ENCODE data around the gene WIPF1. TPM values are rescaled to one million over a fixed set of nuclear protein-coding genes. Genes with fewer than 3 reads are reported as not detected.

The WIPF1 gene
- total RNA-seq, 6 experiments from 2014 or later: 33.0 to 41.7 (median 38.5) TPM

DNA sequence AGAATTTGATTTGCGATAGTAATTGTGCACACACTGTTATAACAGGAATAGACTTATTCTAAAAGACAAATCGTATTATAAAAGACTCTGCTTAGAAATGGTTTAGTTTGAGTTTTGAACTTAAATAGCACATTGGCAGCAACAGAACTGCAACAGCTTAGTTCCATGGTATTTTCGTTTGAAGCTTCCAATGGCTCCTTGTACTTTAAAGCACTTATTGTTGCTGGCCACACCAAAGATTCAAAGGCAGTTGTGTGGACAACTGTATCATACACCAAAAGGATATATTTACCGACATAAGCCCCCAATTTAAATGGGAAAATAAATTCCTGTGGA is 627 bp downstream of the WIPF1 start:
- H3K4me3 Mint-ChIP-seq: peak overlapping the region; percentile 68
- peaks cover 64% of the 10 kb centered on the region for H3K4me1 Mint-ChIP-seq (ENCODE audit: low read depth)
- H3K36me3 Mint-ChIP-seq (ENCODE audit: low read depth): peaks cover 9% of the 10 kb centered on the region
- H3K27ac Mint-ChIP-seq: peak overlapping the region; percentile 98
- no peaks in the 10 kb centered on the region for H3K9me3 Mint-ChIP-seq
- H3K27me3 Mint-ChIP-seq (ENCODE audit: insufficient read depth): peaks cover 2% of the 10 kb centered on the region
- TF ChIP-seq, protein P1, sequence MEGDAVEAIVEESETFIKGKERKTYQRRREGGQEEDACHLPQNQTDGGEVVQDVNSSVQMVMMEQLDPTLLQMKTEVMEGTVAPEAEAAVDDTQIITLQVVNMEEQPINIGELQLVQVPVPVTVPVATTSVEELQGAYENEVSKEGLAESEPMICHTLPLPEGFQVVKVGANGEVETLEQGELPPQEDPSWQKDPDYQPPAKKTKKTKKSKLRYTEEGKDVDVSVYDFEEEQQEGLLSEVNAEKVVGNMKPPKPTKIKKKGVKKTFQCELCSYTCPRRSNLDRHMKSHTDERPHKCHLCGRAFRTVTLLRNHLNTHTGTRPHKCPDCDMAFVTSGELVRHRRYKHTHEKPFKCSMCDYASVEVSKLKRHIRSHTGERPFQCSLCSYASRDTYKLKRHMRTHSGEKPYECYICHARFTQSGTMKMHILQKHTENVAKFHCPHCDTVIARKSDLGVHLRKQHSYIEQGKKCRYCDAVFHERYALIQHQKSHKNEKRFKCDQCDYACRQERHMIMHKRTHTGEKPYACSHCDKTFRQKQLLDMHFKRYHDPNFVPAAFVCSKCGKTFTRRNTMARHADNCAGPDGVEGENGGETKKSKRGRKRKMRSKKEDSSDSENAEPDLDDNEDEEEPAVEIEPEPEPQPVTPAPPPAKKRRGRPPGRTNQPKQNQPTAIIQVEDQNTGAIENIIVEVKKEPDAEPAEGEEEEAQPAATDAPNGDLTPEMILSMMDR (IDR thresholded peaks at IDR 0.05): no peak
- no peak for DNase-seq

DNA sequence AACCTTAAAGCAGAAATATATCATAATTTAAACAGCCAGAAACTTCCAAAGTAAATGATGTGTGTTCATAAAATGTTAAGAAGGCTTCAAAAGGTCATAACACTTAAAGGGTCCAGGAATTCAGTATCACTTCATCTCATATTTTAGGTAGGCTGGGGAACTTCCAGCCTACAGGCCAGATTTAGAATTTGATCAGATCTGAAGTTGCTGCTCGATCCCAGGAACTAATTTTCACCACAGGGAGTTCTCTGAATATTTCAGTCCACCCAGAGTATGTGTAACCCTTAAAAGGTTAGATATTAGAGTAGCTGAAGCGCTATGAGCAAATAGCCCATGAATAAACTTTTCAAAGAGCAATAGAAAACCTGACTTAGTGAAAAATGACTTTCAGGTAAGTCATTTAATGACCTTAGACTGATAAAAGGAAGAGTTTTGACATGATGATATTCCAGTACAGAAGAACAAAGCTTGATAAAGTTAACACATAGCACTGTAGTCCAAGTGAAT is 1.7 kb downstream of the WIPF1 start:
- DNase-seq: no peak
- H3K9me3 Mint-ChIP-seq: no peaks in the 10 kb centered on the region
- TF ChIP-seq, protein P1 (IDR thresholded peaks at IDR 0.05): no peak
- peaks cover 9% of the 10 kb centered on the region for H3K36me3 Mint-ChIP-seq (ENCODE audit: low read depth)
- peak overlapping the region; percentile 61 for H3K27ac Mint-ChIP-seq
- H3K4me3 Mint-ChIP-seq: peak overlapping the region; percentile 0; the same call in 1 of the 2 replicates
- H3K27me3 Mint-ChIP-seq (ENCODE audit: insufficient read depth): peaks cover 2% of the 10 kb centered on the region
- H3K4me1 Mint-ChIP-seq (ENCODE audit: low read depth): peaks cover 74% of the 10 kb centered on the region

DNA sequence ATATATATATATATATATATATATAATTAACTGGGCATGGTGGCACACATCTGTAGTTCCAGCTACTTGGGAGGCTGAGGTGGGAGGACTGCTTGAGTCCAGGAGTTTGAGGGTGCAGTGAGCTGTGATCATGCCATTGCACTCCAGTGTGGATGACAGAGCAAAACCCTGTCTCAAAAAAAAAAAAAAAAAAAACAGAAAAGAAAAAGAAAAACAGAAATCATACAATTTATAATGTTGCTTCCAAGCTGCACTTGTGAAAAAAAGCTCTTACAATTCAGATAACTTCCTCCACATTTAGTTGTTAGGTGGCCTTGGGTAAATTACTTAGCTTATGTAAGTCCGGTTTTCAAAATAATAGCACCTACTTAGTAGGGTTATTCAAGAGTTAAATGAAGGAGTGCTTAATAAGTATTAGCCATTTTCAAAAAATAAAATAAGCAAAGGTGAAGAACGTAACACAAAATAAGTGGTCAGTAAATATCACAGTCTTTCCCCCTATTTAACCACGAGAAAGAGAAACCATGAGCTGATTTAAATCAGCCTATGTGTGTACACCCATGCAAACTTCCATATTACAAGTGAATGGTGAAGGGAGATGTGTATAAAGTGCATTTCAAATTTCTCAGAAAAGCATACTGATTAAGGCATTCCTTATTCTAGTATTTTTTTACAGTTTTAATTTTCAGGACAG is 2.3 kb downstream of the WIPF1 start:
- TF ChIP-seq, protein P1 (IDR thresholded peaks at IDR 0.05): no peak
- H3K4me1 Mint-ChIP-seq (ENCODE audit: low read depth): peaks cover 79% of the 10 kb centered on the region
- no peak for DNase-seq
- peak overlapping the region; percentile 0; the same call in 1 of the 2 replicates for H3K4me3 Mint-ChIP-seq
- no peaks in the 10 kb centered on the region for H3K9me3 Mint-ChIP-seq
- peaks cover 2% of the 10 kb centered on the region for H3K27me3 Mint-ChIP-seq (ENCODE audit: insufficient read depth)
- H3K36me3 Mint-ChIP-seq (ENCODE audit: low read depth): peaks cover 9% of the 10 kb centered on the region
- peak overlapping the region; percentile 61 for H3K27ac Mint-ChIP-seq

DNA sequence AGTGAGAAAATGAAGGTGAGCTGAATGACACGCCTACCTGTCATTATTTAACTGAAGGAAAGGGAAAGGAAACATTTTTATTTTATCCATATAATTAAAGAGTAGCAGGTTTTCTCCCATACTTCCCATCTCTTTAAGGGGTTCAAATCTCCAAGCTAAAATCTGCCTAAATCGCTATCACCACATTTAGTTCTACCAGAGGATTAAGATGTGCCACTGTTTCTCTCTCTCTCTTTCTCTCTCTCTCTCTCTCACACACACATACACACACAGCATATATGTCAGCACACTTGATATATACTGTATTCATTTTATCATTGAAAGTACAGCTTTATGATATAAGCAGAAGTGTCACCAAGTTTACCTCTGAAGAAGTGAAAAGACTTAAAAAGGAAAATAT is 3.1 kb downstream of the WIPF1 start:
- Mint-ChIP-seq H3K36me3 (ENCODE audit: low read depth) (peaks cover 5% of the 10 kb centered on the region; the same call in 1 of the 2 replicates), H3K4me3 (peak overlapping the region; percentile 9; the same call in 1 of the 2 replicates), H3K27ac (peak overlapping the region; percentile 75), H3K4me1 (ENCODE audit: low read depth) (peaks cover 79% of the 10 kb centered on the region), H3K9me3 (no peaks in the 10 kb centered on the region), H3K27me3 (ENCODE audit: insufficient read depth) (peaks cover 2% of the 10 kb centered on the region)
- TF ChIP-seq, protein P1 (IDR thresholded peaks at IDR 0.05): no peak
- DNase-seq: no peak

DNA sequence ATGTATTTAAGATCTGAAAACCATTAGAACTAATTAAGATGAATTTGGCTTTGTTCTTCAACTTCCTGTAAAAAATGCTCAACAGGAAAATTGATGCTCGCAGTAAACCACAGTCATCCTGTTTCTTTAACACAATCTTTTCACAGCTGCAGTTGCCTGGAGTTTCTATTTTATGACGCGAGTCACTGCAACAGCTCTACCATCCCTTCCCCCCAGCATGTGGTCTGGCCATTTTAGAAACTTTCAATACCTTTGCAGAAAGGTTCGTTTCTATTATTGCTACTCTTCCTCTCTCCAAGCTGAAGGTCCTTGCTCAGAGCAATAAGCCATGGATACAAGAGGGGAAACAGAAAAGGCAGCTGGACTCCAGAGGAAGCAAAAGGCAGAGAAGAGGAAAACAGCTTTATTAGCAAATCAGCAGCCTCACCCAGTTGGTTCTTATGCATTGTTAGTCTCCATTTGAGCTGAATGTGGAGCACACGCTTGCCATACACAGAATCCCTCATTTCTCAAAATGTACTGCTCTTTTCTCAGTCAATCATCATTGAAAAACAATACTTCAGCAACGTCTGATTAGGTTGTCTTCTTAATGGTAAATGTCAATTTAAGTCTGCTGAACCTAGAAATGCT is 3.9 kb downstream of the WIPF1 start:
- Mint-ChIP-seq H3K27ac (peak overlapping the region; percentile 86), H3K4me3 (peak overlapping the region; percentile 74), H3K4me1 (ENCODE audit: low read depth) (peaks cover 77% of the 10 kb centered on the region), H3K9me3 (no peaks in the 10 kb centered on the region), H3K27me3 (ENCODE audit: insufficient read depth) (no peaks in the 10 kb centered on the region; the same call in 1 of the 2 replicates), H3K36me3 (ENCODE audit: low read depth) (peaks cover 5% of the 10 kb centered on the region; the same call in 1 of the 2 replicates)
- DNase-seq: peak; percentile 59
- TF ChIP-seq, protein P1 (IDR thresholded peaks at IDR 0.05): no peak
